Mesothelial cell of epicardium (in vitro differentiated cells): Measurements from ENCODE around the gene TECPR1. TPM values are rescaled to one million over a fixed set of nuclear protein-coding genes. Genes with fewer than 3 reads are reported as not detected.

Source experiments
- DNase-seq, 2 experiments: peaks; one replicate each; pipeline ENCODE4 v3.0.0; 2021; ENCODE audit warnings: low spot score in 2 of 2; ENCODE audit not compliant: unreplicated experiment in 2 of 2
- H3K27ac Mint-ChIP-seq: 2 replicates; pipeline ENCODE4 v1.8.0; 2021; ENCODE audit warnings: mixed read lengths
- H3K27me3 Mint-ChIP-seq: 2 replicates; pipeline ENCODE4 v1.8.0; 2021; ENCODE audit warnings: low read depth, mixed read lengths
- H3K36me3 Mint-ChIP-seq: 2 replicates; pipeline ENCODE4 v1.8.0; 2021; ENCODE audit warnings: mixed read lengths
- H3K4me1 Mint-ChIP-seq: 2 replicates; pipeline ENCODE4 v1.8.0; 2021; ENCODE audit warnings: mixed read lengths
- H3K4me3 Mint-ChIP-seq: 2 replicates; pipeline ENCODE4 v1.8.0; 2021; ENCODE audit warnings: mild to moderate bottlenecking, moderate library complexity, mixed read lengths
- H3K9me3 Mint-ChIP-seq: 2 replicates; pipeline ENCODE4 v1.8.0; 2021; ENCODE audit warnings: mixed read lengths
- CTCF ChIP-seq: fragments of 200-600 bp; sonication (generic); IDR thresholded peaks from one replicate; pipeline ENCODE4 v1.5.0; 2021; ENCODE audit warnings: antibody characterized with exemption; ENCODE audit not compliant: unreplicated experiment
- total RNA-seq: library from RNA; stranded (reverse); gene quantifications from 3 replicates; pipeline ENCODE4 v1.2.1, GENCODE V29; 2021

The TECPR1 gene
- total RNA-seq, 1 donor from 2014 or later = 38.0 TPM

- TF ChIP-seq CTCF = no peak
- H3K27me3 Mint-ChIP-seq = no peaks in the 10 kb centered on the region
- H3K4me1 Mint-ChIP-seq = peaks cover 38% of the 10 kb centered on the region
- no peaks in the 10 kb centered on the region for H3K9me3 Mint-ChIP-seq
- no peak for DNase-seq
- peaks cover 5% of the 10 kb centered on the region for H3K36me3 Mint-ChIP-seq
- no peak overlapping the region for H3K4me3 Mint-ChIP-seq
- peak overlapping the region; percentile 34 for H3K27ac Mint-ChIP-seq
Measured at GRCh38 chr7:98286093-98286539, 34.1 kb upstream of the TECPR1 start.

- no peaks in the 10 kb centered on the region for H3K27me3 Mint-ChIP-seq
- no peak overlapping the region for H3K27ac Mint-ChIP-seq
- H3K4me3 Mint-ChIP-seq = peak overlapping the region; percentile 20
- peaks cover 41% of the 10 kb centered on the region for H3K4me1 Mint-ChIP-seq
- DNase-seq = no peak
- TF ChIP-seq CTCF = no peak
- peaks cover 5% of the 10 kb centered on the region for H3K36me3 Mint-ChIP-seq
- no peaks in the 10 kb centered on the region for H3K9me3 Mint-ChIP-seq
Measured at GRCh38 chr7:98285157-98286092, 33.4 kb upstream of the TECPR1 start.

GRCh38 chr7:98284335-98285036 is 32.5 kb upstream of the TECPR1 start:
- Mint-ChIP-seq H3K9me3 (no peaks in the 10 kb centered on the region), H3K4me1 (peaks cover 41% of the 10 kb centered on the region), H3K27ac (no peak overlapping the region), H3K4me3 (peak overlapping the region; percentile 91), H3K36me3 (peaks cover 5% of the 10 kb centered on the region), H3K27me3 (no peaks in the 10 kb centered on the region)
- TF ChIP-seq CTCF = no peak
- DNase-seq = no peak

- Mint-ChIP-seq H3K9me3 (no peaks in the 10 kb centered on the region), H3K4me1 (peaks cover 41% of the 10 kb centered on the region), H3K36me3 (peaks cover 5% of the 10 kb centered on the region), H3K4me3 (peak overlapping the region; percentile 91), H3K27ac (no peak overlapping the region), H3K27me3 (no peaks in the 10 kb centered on the region)
- DNase-seq = no peak
- TF ChIP-seq CTCF = no peak
Measured at GRCh38 chr7:98283887-98284222, 31.8 kb upstream of the TECPR1 start.

GRCh38 chr7:98283127-98283886 is 31.3 kb upstream of the TECPR1 start:
- no peak for DNase-seq
- Mint-ChIP-seq H3K4me1 (peaks cover 41% of the 10 kb centered on the region), H3K4me3 (peak overlapping the region; percentile 91), H3K36me3 (peaks cover 3% of the 10 kb centered on the region), H3K9me3 (no peaks in the 10 kb centered on the region), H3K27me3 (no peaks in the 10 kb centered on the region), H3K27ac (peak overlapping the region; percentile 57)
- TF ChIP-seq CTCF = no peak
